H1 (cell line): Measurements from ENCODE around the gene FXYD7. TPM values are rescaled to one million over a fixed set of nuclear protein-coding genes. Genes with fewer than 3 reads are reported as not detected.

Experiments used
- E2F6 ChIP-seq: IDR thresholded peaks from 2 replicates; pipeline ENCODE4 v1.6.1; 2012; ENCODE audit warnings: inconsistent platforms
- KDM5A ChIP-seq: fragments of 200-600 bp; IDR thresholded peaks from 2 replicates; pipeline ENCODE4 v1.7.1; 2012; ENCODE audit warnings: mild to moderate bottlenecking, low read length, inconsistent platforms, mixed read lengths
- NRF1 ChIP-seq: IDR thresholded peaks from 2 replicates; pipeline ENCODE4 v1.6.1; 2011; ENCODE audit warnings: mild to moderate bottlenecking, low read depth, low read length, improper control_type of control experiment
- POLR2A ChIP-seq, 2 experiments: IDR thresholded peaks; 1 replicate in 1 of 2; 2 replicates in 1 of 2; pipeline ENCODE4 v1.6.1; 2011; ENCODE audit warnings: low read depth in 2 of 2, low read length in 2 of 2, mild to moderate bottlenecking in 2 of 2; ENCODE audit errors: control extremely low read depth in 1 of 2
- polyA plus RNA-seq, 7 experiments: library from polyadenylated mRNA; depleted of rRNA in 3 of 7; stranded (reverse) in 5 of 7; unstranded in 2 of 7; fragments of >200 nt in 5 of 7; fragments of 200-250 nt in 2 of 7; gene quantifications; 1 replicate in 5 of 7; 2 replicates in 1 of 7; 4 replicates in 1 of 7; pipeline versions ENCODE4 v1.2.1 to v1.2.3, GENCODE V29; 2011 to 2013; ENCODE audit warnings: missing spikeins in 2 of 7, mixed read lengths in 2 of 7
- total RNA-seq: library from RNA; stranded (reverse); fragmentation: NEBNext Ultra II Directional; extraction: Animal tissue kit (Norgen Biotek cat#: 25700); gene quantifications from 2 replicates; pipeline ENCODE4 v1.2.1, GENCODE V29; 2021

FXYD7 gene
- total and polyA plus RNA-seq, 2 of the 8 experiments (the other 6 are each of a cell fraction or from before 2014, with no cell fraction given), result 12.1 to 14.3 TPM

GRCh38 chr19:35109395-35110112, 33.5 kb upstream of the FXYD7 start (continued):
- TF ChIP-seq NRF1, result no peak
- TF ChIP-seq KDM5A, result no peak
- no peak for TF ChIP-seq POLR2A (IDR thresholded peaks at IDR 0.05; ENCODE audit: control extremely low read depth in 1 of 2, low read depth in 2 of 2, low read length in 2 of 2)
- no peak for TF ChIP-seq E2F6
